ENCODE results near the gene ZNF319. TPM values are rescaled to one million over a fixed set of nuclear protein-coding genes. Genes with fewer than 3 reads are reported as not detected.
A peak's percentile ranks its signal among the peaks of the same experiment; 100 is the strongest.

The ZNF319 gene
- total and polyA plus RNA-seq, 2 donors from 2014 or later = 2.9 to 10.9 TPM

DNA sequence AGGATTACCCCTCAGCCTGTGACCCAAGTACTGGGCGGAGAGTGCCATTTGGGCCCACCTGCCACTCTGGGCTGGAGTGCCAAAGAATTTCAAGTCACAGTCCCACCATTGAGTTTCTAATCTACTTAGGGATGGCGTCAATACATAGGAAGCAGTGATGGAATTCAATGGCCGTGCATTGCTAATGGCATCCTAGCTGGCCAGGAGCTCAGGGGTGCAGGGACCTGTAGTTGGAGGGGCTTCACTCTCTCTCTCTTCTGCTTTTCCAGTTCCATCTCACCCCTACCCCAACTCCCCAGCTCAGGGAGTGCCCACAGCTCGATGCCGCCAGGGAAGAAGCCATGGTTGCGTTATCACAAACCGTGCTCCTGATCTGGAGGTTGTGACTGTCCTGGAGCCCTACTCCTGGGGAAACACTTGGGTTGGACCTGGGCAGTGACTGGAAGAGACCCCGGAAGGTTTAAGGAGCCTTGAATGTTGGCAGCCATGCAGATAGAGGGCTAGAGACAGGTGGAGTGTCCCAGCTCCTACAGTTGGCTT lies 27.5 kb upstream of the ZNF319 start:
- H3K9me3 ChIP-seq (ENCODE audit: control insufficient read depth in 2 of 3, insufficient read depth in 1 of 3, low read length in 3 of 3) = no peaks in the 10 kb centered on the region
- peak overlapping the region in 1 of 2 donors; percentile 74 for H3K27ac ChIP-seq (ENCODE audit: low read depth in 2 of 2, low read length in 2 of 2)
- H3K4me1 ChIP-seq (ENCODE audit: control insufficient read depth in 2 of 3, insufficient read depth in 2 of 3, low read depth in 1 of 3, low read length in 3 of 3) = peaks cover 0 to 21% (median 20%) of the 10 kb centered on the region in 3 donors
- FAIRE-seq = no peak
- H3K9ac ChIP-seq (ENCODE audit: low read length in 3 of 3) = peak overlapping the region in 1 of 3 donors; percentile 65
- DNase-seq = peak in 1 of 5 donors; percentile 44
- intact Hi-C loops (cut with DNase I) = loop anchor here (10.0 kb wide), 1 partner anchor 97 kb away; the partner anchor contains the start of gene CFAP20
- H3K36me3 ChIP-seq (ENCODE audit: control insufficient read depth in 2 of 3, insufficient read depth in 3 of 3, low read length in 3 of 3) = no peaks in the 10 kb centered on the region
- H3K4me3 ChIP-seq (ENCODE audit: low read length in 3 of 3) = no peak overlapping the region
- no peak for TF ChIP-seq CTCF (IDR thresholded peaks at IDR 0.05; ENCODE audit: borderline replicate concordance, extremely low read depth, insufficient read depth)
- H3K27me3 ChIP-seq (ENCODE audit: control insufficient read depth, insufficient read depth, low read length) = no peaks in the 10 kb centered on the region

DNA sequence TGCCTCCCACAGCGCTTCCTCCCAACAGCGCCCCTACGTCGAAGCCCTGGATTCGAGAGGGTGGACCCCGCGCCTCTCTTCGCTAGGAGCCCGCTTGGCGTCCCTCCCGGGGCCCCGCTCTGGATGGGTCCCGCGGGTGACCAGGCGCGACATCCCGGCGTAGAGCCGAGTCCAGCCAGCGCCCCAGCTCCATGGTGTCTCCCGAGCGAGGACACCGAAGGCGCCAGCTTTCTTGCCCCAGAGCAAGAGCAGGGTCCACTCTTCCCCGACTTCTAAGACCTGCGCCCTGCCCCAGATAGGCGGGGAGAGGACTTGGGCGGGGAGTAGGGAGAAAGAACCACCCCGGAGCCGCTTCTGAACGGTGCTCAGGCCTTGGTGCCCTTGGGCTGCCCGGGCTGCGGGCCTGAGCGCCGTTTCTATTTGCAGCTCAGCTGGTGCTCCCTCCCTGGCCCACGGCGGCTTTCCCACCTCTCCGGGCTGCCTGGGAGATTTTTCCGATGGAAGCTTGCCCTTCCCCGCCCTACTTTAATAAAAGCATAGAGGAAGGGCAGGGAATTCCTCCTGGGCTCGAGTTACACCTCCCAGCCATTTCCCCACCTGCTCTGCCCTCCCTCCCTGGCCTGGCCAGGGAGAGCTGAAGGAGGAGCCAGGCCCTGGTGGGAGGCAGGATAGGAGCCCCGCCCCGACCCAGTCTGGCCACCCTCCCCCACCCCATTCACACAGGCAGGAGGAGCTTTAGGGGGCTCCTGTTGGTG lies 26.9 kb upstream of the ZNF319 start:
- intact Hi-C loops (cut with DNase I) = loop anchor here (10.0 kb wide), 1 partner anchor 97 kb away; the partner anchor contains the start of gene CFAP20
- H3K4me3 ChIP-seq (ENCODE audit: low read length in 3 of 3) = peak overlapping the region in 1 of 3 donors; percentile 68
- H3K9me3 ChIP-seq (ENCODE audit: control insufficient read depth in 2 of 3, insufficient read depth in 1 of 3, low read length in 3 of 3) = no peaks in the 10 kb centered on the region
- FAIRE-seq = no peak
- TF ChIP-seq CTCF (IDR thresholded peaks at IDR 0.05; ENCODE audit: borderline replicate concordance, extremely low read depth, insufficient read depth) = no peak
- DNase-seq = peak; percentile 81 to 89 (median 85)
- no peaks in the 10 kb centered on the region for H3K36me3 ChIP-seq (ENCODE audit: control insufficient read depth in 2 of 3, insufficient read depth in 3 of 3, low read length in 3 of 3)
- H3K27ac ChIP-seq (ENCODE audit: low read depth in 2 of 2, low read length in 2 of 2) = peak overlapping the region; percentile 74 to 80
- H3K27me3 ChIP-seq (ENCODE audit: control insufficient read depth, insufficient read depth, low read length) = no peaks in the 10 kb centered on the region
- H3K4me1 ChIP-seq (ENCODE audit: control insufficient read depth in 2 of 3, insufficient read depth in 2 of 3, low read depth in 1 of 3, low read length in 3 of 3) = peaks cover 0 to 24% (median 20%) of the 10 kb centered on the region in 3 donors
- peak overlapping the region in 2 of 3 donors; percentile 56 to 65 for H3K9ac ChIP-seq (ENCODE audit: low read length in 3 of 3)

- peak overlapping the region in 2 of 3 donors; percentile 47 to 68 for H3K4me3 ChIP-seq (ENCODE audit: low read length in 3 of 3)
- H3K9me3 ChIP-seq (ENCODE audit: control insufficient read depth in 2 of 3, insufficient read depth in 1 of 3, low read length in 3 of 3) = no peaks in the 10 kb centered on the region
- H3K4me1 ChIP-seq (ENCODE audit: control insufficient read depth in 2 of 3, insufficient read depth in 2 of 3, low read depth in 1 of 3, low read length in 3 of 3) = peaks cover 0 to 24% (median 20%) of the 10 kb centered on the region in 3 donors
- TF ChIP-seq CTCF (IDR thresholded peaks at IDR 0.05; ENCODE audit: borderline replicate concordance, extremely low read depth, insufficient read depth) = no peak
- intact Hi-C loops (cut with DNase I) = loop anchor here (10.0 kb wide), 1 partner anchor 98 kb away; the partner anchor contains the start of gene CFAP20
- DNase-seq = peak; percentile 61 to 81 (median 73)
- no peaks in the 10 kb centered on the region for H3K27me3 ChIP-seq (ENCODE audit: control insufficient read depth, insufficient read depth, low read length)
- H3K9ac ChIP-seq (ENCODE audit: low read length in 3 of 3) = peak overlapping the region in 1 of 3 donors; percentile 65
- FAIRE-seq = no peak
- H3K36me3 ChIP-seq (ENCODE audit: control insufficient read depth in 2 of 3, insufficient read depth in 3 of 3, low read length in 3 of 3) = no peaks in the 10 kb centered on the region
- H3K27ac ChIP-seq (ENCODE audit: low read depth in 2 of 2, low read length in 2 of 2) = peak overlapping the region; percentile 74 to 80
Observed at GRCh38 chr16:58026705-58027160, 26.3 kb upstream of the ZNF319 start.
